Activated T-cell treated with anti-CD3 and anti-CD28 coated beads, Interleukin-2, amount 50 U/mL, for 48 hours (primary cell): Measurements from ENCODE around the gene RTN4RL2.

Experiments
- DNase-seq, 2 experiments: peaks; one replicate each; pipeline ENCODE4 v3.0.0-alpha.2; 2020

RTN4RL2 gene

DNA sequence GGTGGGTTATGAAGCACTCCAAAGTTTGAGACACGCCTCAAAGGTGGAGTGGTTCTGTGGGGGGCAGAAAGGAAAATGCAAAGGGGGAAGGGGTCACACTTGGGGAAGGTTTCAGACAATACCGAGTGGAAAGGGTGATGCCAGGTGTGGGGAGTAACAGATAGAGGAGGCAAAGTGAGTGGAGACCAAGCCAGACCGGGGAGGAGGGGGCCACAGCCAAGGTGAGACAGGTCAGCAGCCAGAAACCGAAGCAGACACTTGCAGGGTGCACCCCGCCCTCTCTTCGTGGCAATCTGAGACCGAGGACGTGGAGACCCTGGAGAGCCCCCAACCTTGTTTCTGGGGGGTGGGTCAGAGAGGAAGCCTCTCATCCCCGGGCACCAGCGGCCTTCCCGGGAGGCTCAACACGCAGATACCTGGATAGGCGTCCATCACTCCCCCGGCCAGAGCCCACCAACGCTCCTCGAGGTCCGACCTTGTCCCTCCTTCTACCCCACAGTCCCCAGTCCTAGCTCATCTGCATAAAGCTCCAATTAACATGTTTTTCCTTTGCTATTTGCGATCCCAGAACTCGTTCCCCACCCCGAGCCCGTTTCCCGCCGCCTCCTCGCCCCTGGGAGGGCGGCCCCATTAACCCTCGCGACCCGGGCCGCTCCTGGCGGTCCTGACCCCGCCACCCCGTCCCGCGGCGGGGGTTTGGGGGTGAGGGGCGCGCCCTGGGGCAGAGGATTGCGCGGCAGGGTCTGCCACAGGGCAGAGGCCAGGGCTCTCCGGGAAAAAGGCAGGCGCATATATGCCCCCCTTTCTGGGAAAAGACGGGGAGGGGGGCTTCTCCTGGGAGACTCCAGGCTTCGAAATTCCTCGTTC is 21.8 kb downstream of the RTN4RL2 start:
- no peak for DNase-seq

DNA sequence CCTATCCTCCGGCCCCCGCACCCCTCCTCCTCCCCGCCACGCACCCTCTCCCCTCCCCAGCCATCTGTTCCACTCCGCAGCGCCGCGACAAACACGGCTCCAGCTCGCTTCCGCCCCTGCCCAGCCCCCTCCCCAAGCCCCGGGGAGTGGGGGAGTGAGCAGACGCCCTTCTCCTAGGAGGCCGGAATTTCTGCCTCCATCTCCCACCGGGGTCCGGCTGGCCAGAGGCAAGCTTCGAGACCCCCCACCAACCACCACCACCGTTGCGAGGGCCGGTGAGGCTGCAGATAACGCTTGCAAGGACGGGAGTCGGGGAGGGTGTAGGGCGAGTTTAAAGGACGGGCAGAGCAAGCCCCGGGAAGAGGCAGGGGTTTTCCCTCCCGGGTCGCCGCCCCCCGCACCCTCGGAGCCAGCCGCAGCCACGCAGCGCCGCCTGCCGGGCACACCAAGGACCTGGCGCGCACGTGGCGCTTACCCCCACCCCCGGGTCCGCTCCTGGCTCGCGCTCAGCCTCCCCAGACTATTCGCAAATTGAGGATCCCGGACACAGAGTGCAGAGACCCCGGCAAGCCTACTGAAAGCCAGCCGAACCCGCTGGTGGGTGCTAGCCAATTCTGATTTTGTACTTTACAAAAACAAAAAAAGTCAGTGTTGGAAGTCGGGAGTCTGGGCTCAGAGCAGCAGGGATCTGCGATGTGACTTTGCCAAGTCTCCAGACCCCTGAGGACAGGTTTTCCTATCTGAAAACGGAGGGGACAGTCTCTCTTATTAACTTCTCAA is 22.6 kb downstream of the RTN4RL2 start:
- peak; percentile 77 to 83 for DNase-seq

DNA sequence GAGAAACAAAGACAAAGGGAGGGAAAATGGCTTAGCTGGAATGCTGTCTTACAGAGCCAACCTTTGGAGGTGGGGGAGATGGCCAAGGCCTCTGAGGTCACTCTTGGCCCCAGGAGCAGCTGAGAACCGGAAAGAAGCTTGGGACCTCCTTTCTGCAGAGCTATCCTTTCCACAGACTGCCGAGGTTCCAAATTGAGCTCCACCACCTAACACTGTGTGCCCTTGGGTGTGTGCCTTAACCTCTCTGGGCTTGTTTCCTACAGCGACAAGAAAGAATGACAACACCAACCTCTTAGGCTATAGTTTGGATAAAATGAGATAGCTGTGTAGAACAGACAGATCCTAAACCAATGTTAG is 23.2 kb downstream of the RTN4RL2 start:
- DNase-seq: no peak

DNA sequence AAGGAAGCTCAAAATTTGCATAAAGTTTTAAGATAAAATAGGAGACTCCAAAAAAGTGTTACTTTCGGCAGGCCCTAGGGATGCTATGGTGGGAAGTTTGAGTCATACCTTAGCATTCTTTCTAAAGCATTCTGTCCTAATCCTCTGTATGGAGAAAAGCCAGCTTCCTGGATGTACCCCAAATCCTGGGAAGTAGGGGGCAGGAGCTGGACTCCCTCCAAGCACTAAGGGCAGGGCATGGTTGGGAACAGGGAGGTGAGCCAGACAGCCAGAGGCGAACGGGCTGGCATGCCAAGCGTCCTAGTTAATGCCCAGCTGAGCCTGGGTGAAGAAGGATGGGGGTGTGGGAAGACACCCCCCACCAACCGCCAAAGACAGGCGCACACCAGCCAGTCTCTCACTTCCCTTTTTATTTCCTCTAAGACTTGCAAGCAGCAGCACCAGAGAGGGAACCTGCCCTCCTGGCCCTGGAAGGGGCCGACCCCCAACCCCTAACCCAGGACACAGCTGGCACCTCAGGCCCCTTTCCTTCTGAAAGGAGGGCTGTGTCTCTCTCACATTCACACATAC is 23.9 kb downstream of the RTN4RL2 start:
- DNase-seq: no peak

DNA sequence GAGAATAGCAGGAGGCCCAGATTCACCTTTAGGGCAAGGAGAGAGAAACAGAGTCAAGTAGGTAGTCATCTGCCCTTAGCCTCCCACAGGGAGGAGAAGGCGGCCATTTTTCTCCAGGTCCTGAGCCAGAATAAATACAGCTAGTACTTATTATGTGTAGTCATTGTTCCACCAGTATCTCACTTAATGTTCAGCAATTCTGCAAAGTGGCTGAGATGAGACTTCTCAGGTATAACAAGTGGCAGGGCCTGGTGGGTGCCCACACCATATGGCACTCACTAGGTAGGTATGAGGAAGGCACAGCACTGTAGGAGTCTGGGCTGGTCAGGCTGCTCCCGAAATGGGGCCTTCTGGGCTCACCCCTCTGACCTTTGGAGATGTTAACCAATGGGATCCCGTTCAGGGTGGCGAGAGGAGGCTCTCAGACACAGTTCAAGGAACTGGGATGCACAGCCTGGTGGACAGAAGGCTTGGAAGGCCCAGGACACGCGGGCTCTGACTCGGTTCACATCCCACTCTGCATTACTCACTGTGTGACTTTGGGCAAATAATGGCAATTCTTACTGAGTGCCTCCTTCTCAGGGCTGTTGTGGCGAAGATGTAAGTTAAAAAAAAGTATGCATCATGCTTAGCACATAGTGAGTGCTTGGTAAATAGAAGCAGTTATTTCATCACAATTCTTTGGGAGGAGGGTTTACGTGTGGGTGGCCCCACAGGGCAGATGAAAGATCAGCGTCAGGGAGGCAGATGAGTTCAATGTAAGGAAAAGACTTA is 25.1 kb downstream of the RTN4RL2 start:
- no peak for DNase-seq

DNA sequence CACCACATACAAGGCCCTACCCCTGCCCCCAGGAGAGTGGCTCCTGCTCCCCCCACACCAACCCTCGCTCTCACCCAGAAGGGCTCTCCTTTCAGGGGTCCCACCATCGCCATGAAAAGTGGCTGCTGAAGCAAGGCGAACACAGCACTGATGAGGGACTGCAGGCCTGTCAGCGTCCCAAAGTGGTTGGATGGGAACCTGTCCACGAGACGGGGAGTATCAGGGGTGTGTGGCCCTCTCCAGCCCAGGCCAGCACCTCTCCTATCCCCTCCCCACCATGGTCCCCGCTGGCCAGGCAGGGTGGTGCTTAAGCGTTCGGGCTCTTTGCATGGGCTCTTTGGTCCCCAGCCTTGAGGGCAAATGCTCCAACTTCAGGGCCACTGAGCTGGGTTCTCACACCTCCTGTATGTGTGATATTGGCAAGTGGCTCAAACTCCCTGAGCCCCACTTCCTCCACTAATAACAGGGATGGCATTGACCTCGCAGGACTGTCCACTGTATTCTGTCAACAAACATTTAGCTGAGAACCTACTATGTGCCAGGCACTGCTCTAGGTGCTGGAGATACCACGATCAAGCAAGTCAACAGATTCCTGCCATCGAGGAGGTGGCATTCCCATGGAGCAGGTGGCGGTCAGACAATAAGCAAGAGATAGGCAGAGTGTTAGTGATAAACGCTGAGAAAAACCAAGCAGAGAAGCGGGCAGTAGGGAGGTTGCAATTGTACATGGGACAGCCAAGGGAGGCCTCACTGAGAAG is 26.9 kb downstream of the RTN4RL2 start:
- DNase-seq: no peak

DNA sequence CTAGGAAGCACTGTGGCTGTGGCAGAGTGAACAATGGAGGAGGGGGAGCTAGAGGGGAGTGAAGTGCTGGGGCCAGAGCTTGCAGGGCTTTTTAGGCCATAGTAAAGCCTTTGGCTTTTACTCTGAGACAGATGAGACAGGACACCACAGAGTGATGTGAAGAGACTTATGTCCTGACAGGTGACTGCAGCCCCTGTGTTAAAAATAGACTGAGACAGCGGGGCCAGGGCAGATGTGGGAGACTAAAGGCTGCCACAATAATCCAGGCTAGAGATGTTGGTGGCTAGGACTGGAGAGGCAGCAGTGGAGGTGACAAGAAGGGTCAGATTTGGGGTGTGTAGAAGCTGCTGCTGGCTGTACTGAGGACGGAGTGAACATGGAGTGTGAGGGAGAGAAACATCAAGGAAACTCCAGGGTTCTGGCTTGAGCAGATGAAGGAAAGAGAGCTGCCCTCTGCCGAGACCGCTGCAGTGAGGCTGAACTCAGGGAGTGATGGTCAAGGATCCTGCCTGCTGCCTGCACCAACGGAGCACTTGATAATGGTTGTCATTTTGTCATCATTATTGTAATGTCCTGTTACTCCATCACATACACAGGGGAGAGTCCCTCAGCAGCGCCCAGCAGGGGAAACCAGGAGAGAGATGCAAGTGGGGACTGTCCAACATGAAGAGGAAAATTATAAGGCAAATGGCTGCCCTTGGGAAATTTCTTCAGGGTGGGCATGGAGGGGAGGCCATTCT is 27.8 kb downstream of the RTN4RL2 start:
- no peak for DNase-seq

DNA sequence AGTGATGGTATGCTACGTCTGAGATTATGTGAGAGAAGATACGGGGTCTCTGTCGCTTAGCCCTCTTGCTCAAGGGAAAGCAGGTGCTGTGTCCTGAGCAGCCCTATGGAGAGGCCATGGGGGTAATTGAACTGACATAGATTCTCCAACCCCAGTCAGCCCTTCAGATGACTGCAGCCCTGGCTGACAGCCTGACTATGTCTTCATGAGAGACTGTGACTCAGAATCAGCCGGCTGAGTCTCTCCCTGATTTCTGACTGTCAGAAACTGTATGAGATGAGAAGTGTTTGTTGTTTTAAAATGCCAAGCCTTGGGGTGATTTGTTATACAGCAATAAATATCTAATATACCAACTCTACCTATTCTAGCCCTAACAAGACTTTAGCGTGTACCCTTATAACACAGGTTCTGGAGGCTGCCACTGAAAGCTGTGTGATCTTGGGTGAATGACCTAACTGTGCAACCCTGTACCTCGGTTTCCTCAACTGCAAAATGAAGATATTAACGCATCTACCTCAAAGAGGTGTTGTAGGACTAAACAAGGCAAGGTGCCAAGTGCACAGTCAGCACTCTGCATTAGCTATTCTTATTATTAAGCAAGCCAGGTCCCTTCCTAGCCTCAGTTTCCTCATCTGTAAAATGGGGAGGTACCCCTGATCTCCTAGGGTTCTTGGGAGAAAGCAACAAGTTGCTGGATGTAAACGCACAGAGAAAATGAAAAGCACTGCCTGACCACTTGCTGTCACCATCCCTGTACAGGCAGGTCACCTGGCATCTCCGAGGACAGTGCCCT is 30.3 kb downstream of the RTN4RL2 start:
- DNase-seq: no peak

DNA sequence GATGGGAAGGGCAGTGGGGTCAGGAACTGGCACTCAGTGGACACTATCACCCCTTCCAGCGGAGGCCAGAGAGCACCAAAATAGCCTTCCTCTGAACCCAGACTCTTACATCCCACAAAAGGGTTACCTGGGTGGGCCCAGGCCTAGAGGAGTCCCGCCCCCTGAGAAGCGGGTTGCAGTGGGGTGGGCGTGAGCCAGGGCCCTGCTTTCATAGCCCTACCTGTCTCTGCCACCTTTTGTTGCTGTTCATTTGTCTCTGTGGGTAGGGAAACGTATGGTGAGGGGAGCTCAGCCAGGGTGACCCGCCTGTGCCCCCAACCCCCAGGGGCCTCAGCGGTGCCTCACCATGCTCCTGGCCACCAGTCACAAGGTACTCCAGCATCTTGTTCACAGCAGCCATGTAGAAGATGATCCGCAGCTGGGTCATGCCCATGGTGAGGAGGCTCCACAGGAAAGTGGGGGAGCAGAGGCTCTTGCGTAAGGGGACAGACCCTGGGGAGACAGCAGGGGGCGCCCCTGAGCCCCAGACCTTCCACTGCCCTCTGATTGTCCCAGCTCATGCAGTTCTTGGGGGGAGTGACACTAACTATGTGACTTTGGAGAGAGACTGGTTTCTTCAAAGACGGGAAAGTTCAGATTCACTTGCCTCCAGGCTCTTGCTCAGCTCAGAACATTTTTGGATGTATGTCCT is 31.2 kb downstream of the RTN4RL2 start:
- peak; percentile 68 to 78 for DNase-seq

DNA sequence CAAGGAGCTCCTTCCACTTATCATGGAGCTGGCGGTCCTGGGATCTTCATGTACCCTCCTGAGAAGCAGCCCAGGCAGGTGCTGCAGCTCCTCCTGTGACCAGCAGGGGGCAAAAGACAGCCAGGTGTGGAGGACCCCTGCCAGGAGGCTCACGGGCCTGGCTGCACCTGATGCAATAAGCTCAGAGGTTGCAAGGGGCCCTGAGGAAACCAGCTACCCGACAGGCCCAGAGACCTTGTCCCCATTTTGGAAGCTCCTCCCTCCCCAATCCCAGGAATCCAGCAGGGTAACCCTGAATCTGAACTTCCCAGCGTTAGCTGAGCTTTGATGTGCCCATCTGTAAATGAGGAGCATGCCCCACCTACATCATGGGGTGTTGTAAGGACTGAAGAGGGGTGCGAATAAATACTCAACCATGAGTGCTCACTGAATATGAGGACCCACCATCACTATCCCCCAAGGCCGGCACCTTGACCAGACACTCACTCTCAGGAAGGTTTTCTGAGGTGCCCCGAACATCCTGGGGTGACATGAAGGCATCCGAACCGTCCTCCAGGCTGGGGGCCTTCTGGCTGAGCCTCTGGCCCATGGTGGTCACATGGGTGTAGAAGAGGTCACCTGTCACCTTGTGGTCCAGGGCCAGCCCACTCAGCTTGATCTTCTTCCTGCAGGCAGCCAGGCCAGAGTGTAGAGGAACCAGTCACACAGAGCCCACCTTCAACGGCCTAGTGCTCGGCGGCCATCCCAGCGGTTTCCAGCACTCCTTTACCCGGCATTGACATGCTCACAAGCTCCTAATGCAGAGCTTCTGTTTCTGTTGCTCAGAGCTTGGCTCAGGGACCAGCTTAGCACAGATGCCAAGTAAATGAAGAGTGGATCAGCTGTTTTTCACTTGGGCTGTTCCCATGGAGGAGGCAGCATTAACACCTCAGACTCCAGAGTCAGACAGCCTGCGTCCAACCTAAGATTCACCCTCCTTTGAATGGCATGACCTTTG is 33.5 kb downstream of the RTN4RL2 start:
- peak; percentile 80 to 84 for DNase-seq

DNA sequence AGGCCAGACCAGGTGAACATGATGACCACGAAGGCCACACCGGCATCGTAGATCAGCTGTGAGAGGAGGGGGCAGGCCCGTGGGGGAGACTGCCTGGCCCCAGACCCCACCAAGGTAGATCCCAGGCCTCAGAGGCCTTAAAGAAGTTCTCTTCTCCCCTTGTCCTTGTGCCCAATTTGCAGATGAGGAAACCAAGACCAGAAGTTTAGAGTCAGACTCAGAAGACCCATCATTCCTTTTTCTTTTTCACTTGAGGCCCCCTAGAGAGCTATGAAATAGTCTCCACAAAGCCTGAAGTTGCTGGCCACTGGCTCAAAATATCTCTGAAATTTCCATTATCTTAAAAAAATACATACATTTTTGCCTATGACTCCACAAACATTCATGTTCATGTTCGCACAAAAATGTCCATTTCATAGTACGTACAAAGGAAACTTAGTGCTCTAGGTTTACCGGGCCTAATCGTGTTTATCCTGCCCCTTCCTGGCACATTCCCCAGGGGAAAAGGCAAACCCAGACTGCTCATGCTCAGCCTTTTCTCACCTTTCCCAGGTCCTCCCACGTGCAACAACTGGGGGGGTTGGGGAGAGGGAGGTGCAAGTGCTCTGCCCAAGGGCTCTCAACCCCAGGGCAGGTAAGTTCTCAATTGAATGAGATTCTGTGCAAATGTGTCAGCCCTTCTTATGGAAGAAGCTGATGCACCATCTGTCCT is 35.9 kb downstream of the RTN4RL2 start:
- DNase-seq: no peak

DNA sequence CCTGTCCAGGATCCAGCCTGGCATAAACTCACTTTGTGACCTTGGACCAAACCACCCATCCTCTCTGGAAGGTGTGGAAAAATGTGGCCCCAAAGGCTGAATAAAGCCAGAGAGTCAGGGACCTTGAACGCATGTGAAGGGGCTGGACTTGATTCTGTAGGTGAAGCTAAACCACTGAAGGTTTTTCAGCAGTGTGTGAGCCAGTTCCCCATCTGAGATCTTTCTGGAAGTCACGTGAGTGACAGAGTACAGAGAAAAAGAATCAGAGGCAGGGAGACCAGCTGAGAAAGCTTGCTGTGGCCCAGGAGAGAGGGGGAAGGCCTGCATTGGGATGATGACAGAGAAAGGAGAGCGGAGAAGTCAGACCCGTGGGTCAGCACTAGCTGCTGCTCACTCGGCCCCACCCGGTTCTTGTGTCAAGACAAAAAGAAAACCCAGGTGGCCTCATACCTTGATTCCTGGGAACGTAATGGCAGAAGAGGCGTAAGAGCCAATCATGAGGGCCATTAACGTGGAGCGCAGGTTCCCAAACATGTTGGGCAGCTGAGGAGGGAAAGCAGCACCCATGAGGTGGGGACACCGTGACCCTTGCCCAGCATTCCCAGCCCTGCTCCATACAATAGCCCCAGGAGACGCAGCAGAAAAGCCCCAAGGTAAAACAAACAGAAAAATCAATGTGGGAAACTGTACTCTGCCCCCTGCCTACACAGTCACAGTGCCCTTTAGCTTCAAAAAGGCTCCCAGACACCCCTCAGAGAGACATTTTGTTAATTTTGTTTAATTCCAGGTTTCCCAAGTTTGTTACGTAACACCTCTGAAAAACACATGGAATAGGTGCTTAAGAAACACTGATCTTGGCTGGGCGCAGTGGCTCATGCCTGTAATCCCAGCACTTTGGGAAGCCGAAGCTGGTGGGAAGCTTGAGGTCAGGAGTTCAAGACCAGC is 37.2 kb downstream of the RTN4RL2 start:
- DNase-seq: no peak

DNA sequence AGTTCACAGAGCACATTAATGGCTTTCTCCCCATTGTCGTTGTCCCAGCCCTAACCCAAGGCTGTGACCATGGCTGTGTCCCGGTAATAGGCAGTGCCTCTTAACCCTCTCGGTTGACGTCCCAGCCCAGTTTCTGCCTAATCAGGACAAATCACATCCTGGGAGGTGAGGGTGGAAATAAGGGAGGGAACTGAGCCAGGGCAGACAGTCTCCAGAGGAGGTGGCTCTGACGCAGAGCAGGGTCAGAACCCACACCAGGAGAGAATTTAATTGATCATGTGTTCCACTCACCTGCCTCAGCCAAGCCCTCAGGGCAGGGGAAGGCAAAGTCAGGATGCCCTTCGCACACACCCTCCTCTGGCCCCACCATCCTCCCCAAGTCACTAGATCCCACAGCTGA is 38.2 kb downstream of the RTN4RL2 start:
- DNase-seq: no peak

DNA sequence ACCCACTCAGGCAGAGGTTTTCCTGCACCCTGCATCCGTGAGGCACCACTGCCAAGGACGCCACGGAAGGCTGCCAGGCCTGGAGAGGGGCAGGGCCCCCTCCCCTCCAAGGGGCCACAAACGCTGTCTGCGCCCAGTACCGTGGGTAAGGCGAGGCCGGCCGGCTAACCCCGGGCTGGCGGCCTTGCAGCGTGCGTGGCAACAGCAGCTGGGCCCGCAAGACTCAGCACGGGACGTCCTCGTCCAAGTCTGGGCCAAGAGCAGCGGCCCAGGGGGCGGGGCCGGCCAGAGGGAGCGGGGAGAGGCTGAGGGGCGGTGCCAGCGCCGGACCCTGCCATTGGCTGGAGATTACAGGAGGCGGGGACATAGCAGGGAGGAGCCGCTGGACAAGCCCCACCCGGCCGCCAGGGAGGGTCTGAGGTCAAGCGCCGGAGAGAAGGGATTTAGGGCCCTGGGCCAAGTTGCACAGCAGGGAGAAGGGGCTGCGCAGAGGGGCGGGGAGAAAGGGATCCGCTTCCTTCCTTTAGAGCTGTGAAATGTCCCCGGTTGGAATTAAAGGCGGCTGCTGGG is 39.2 kb downstream of the RTN4RL2 start:
- DNase-seq: peak; percentile 70 to 77

DNA sequence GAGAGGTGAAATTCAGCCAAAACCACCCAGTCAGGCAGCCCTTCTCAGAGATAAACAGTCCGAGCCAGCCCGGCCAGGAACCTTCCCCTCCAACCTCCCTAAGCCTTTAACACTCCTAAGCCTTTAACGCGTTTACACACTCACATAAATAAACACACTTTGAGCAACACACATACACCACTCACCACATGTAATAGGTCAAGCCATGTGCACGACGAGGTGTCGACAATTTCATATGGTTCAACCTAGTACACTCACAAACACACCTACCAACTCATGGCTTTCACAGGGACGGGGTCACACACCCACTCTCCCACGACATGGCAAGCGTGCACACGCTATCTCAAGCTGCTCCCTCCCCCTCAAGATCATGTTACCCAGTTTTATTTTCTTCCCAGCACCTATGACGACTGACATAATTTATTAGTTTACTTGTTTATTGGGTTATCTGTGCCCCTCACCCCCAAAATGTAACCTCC is 39.7 kb downstream of the RTN4RL2 start:
- no peak for DNase-seq

DNA sequence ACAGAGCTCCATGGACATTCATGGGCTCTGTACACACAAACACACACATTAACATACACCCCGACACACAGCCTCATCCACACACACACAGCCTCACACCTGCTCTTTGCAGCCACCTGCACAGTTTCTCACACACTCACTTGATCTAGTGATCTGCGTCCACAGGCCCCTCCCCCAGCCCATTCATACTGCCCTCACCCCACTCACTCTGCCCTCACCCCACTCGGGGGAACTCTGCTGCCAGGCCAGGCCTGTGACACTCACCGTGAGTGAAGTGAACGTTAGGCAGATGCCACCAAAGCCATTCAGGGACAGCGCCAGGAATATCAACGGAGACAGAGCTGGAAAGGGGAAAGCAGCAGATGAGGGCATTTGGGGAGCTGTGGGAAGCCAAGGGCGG is 40.2 kb downstream of the RTN4RL2 start:
- no peak for DNase-seq
